GM20431 (cell line): Measurements from ENCODE around the gene AVP.
"Not testable (repeated sequence)": the region's sequence is repeated elsewhere in the genome, so short reads cannot be mapped to it uniquely, and the experiment has no call there.

Experiments
- in situ Hi-C: fragments of 300-500 bp; cut with MseI, MboI; formaldehyde crosslinking; loops from one replicate; pipeline ENCODE4 v1.15.0; 2020; ENCODE audit warnings: low sequenced_read_pairs; ENCODE audit not compliant: unreplicated experiment

Gene AVP

GRCh38 chr20:3064119-3064518, 20.4 kb downstream of the AVP start:
- in situ Hi-C loops, result not testable (repeated sequence)

DNA sequence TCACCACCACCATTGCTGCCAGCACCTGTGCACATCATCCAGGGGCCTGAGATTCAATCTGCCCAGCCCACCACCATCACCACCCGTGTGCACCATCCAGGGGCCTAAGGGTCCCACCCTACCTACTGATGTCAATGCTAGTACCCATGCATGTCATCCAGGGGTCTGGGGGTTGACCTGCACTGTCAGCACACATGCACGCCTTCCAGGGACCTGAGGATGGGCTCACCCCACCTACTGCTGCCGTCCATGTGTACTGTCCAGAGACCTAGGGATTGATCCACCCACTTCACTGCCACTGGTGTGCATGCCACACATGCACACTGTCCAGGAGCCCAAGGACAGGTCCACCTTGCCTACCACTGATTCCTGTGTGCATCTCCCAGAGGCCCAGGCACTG, 25.0 kb downstream of the AVP start:
- in situ Hi-C loops, result no loop called here

GRCh38 chr20:3051385-3052019, 33.0 kb downstream of the AVP start:
- in situ Hi-C loops, result no loop called here

DNA sequence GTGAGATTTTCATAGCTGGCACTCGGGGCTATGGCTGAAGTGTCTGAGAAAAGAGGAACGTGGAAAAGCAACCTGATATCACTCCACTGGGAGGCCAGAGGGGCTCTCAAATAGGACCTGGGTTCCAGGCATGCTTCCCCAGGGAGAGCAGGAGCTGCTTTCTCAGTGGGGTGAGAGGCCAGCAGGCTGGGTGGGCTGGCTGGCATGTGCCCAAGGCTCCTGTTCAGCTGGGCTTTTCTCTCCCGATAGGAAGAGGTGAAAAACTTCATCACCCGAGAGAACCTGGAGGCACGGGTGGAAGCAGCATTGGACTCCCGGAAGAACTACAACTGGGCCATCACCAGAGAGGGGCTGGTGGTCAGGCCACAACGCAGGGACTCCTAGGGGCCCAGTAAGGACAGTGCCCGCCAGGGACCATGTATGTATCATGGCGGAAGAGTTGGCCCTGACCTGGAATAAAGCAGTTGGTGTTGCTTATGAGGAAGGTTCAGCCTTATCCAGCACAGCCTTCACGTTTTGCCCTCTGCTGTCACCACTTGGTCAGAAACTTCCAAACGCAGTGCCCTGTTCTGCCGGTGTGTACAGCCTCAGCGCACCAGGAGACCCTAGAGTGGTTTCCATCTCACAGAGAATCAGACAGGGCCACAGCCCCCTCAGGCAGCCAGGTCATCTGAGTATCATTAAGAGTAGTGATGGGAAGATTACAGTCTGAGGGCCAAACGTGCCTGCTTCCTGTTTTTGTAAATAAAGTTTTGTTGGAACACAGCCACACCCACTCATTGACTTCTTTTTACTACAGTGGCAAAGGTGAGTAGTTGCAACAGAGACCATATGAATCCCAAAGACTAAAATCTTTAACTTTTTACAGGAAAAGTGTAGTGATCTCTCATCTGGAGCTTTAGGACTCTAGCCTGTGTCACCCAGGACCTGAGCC, 36.8 kb downstream of the AVP start:
- in situ Hi-C loops, result no loop called here

DNA sequence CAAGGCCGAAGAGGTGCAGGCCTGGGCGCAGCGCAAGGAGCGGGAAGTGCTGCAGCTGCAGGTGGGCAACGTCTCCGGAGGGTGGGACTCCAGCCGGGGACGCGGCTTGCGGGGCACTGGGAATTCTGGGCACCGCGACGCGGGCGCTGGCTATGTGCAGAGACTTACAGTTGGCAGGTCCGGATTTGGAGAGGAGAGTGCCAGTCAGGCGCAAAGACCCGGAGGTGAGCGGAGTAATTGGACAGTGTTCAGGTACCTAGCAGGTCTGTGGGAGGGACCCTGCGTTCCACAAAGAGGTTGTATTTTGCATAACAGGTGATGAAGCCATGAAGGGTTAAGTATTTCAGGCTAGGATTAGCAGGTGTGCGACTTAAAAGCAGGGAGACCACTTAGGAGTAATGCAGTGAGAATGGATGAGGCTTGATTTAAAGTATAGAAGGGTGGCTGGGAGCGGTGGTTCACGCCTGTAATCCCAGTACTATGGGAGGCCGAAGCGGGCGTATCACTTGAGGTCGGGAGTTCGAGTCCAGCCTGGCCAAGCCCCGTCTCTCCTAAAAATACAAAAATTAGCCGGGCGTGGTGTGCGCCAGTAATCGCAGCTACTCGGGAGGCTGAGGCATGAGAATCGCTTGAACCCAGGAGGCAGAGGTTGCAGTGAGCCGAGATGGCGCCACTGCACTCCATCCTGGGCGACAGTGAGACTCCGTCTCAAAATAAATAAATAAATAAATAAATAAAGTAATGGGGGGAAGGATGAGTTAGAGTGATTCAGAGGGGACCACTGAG, 37.7 kb downstream of the AVP start:
- in situ Hi-C loops, result no loop called here

DNA sequence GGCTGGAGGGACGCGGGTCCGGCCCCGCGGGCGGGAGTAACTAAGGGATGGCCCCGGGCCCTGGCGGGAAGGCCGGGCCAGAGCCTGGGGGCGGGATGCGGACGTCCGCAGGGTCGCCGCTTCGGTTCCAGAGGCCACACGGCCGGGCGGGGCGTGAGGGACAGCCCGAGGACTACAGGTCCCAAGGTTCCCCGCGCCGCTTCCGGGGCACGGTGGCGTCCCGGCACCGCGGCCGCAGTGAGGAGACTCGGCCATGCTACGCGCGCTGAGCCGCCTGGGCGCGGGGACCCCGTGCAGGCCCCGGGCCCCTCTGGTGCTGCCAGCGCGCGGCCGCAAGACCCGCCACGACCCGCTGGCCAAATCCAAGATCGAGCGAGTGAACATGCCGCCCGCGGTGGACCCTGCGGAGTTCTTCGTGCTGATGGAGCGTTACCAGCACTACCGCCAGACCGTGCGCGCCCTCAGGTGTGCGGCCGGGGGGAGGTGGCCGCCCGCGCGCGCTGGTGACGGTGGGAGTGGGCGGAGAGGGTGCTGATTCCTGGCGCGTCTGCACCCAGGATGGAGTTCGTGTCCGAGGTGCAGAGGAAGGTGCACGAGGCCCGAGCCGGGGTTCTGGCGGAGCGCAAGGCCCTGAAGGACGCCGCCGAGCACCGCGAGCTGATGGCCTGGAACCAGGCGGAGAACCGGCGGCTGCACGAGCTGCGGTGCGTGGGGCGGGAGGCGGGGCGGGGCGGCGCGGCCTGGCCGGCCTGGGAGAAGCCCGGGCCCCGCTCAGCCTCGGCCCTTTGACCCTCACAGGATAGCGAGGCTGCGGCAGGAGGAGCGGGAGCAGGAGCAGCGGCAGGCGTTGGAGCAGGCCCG, 38.5 kb downstream of the AVP start, which contains the start of gene MRPS26:
Gene MRPS26, plus strand, starts transcription at position 237 of the 861 bp plus-strand sequence. Its CDS starts 17 bp downstream, at position 254.
- in situ Hi-C loops, result no loop called here

DNA sequence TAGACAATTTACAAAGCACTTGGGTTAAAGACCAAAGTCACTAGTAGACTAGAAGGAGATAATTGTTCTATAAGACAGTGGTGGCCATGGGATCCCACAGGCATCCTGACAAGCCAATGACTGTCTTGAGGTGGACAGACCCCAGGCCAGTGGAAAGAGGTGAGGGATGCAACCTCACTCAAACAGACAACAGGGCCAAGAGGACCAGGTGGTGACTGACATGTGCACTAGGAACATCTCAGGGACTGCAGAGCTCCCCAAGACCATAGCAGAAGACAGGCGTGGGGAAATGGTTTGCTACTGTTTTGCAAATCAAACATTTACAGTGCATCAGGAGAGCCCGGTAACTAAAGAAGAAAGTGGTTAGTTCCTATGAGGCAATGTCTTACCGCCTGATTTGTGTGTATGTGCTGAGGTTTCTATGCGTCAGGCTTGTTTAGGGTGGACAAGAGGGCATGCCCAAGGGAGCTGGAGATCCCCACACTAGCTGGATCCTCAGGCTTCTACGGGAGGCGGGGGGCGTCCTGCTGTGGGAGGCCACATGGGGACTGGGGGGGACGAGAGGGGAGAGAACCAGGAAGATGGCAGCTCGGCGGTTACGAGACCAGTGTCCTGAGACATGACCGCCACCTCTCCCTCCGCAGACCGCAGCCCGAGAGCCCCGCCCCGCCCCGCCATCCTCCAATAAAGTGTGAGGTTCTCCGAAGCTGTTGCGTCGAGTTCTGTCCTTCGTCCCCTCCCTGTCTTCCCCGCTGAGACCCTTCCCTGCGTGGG, 39.3 kb downstream of the AVP start:
- in situ Hi-C loops, result no loop called here

- in situ Hi-C loops, result no loop called here
Observed at GRCh38 chr20:3044336-3044965, 40.1 kb downstream of the AVP start.

DNA sequence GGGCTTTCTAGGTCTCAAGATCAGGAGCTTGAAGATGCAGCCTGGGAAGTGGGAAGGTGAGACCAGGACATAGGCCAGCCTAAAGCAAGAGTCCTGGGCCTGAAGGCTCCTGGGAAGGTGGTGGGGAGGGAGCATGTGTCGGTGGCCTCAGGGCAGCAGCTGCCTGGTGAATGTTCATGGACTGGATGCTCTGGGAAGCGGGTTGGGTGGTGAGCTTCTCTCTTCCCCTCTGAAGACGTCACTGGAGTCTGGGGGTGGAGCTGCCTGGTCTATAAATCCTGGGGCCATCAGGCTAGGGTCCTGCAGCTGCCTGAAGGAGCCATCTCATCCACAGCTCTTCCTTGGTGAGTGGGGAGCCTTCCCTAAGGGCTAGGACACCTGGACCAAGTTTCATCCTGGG, 41.2 kb downstream of the AVP start, which contains the start of gene GNRH2:
Gene GNRH2, plus strand, starts transcription at position 301 of the 400 bp plus-strand sequence. CDS start 793 bp downstream, outside the sequence.
- in situ Hi-C loops, result no loop called here

DNA sequence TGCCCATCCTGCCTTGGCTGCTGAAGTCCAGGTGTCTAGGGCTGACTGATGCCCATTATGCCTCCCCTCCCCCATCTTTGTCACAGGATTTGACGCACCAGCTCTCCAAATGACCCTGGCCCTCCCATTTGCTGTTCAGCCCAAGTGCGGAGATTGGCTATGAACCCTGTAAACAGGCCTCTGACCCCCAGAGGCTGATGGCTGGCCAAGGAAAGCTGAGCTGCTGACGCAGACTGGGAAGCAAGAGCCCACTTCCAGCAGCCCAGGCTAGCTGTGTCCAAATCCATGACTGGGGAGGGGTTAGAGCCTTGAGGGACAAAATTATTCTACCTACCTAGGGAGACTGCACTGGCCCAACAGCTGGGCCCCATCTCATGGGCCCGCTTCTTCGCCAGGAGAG, 41.9 kb downstream of the AVP start:
- in situ Hi-C loops, result no loop called here

DNA sequence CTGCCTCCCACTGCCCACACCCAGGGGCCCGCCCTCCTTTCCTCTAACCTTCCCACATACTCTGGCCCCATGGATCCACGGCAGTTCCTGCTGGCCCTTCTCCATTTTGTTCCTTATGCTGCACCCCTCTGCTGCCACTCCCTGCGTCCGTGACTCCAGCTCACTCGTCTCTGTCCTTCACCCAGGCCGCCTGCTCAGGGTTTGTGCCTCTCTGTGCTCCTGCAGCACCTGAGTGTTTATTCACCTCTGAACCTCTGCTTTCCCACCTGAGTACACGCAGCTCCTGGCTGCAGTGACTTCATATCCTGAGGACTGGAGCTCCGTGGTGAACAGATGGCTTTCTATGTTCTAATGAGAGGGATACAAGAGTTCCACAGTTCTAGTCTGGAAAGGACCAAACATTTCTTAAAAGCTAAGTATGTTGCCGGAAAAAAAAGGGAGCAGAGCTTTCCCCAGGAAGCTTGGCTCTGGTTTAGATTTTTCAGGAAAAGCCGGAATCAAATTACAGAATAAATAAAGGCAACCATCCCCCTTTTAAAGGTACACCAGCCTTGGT, 42.6 kb downstream of the AVP start:
- in situ Hi-C loops, result no loop called here

- in situ Hi-C loops, result no loop called here
Observed at GRCh38 chr20:3040086-3040485, 44.4 kb downstream of the AVP start.

DNA sequence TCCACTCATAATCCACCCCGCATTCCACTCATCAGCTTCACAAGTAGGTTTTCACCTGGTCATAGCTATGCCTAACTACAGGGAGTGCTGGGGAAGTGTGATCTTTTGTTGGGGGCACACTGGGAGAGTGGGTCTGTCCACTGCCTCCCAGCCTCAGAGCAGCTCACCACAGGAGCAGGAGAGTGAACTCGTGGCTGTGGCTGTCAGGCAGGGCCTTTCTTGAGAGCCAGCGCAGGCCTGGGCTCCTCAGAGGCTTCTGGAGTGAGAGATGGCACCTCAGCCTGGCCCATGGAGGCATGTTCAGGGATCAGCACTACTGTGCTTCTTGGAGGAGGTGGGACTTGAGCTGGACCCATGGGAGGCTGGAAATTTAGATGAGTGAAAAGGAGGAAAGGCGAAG, 45.1 kb downstream of the AVP start:
- in situ Hi-C loops, result no loop called here

GRCh38 chr20:3038454-3038853, 46.1 kb downstream of the AVP start:
- in situ Hi-C loops, result no loop called here

- in situ Hi-C loops, result no loop called here
Observed at GRCh38 chr20:3037654-3038053, 46.9 kb downstream of the AVP start.

- in situ Hi-C loops, result no loop called here
Observed at GRCh38 chr20:3032624-3033023, 51.9 kb downstream of the AVP start.
